Measurements from ENCODE around the gene ASB13. TPM values are rescaled to one million over a fixed set of nuclear protein-coding genes. Genes with fewer than 3 reads are reported as not detected.

Gene ASB13
- total and polyA plus RNA-seq, 2 of the 13 experiments (the other 11 are each of a cell fraction or from before 2014, with no cell fraction given) = 9.3 to 15.4 TPM

GRCh38 chr10:5668429-5668828, 2.0 kb upstream of the ASB13 start (continued):
- TF ChIP-seq ZNF788 (CRISPR knock-in tag; IDR thresholded peaks at IDR 0.05; ENCODE audit: borderline replicate concordance) = no peak
- TF ChIP-seq POGZ (CRISPR knock-in tag; IDR thresholded peaks at IDR 0.05) = no peak
- TF ChIP-seq ZNF275 (CRISPR knock-in tag; IDR thresholded peaks at IDR 0.05; ENCODE audit: borderline replicate concordance) = no peak
- no peak for TF ChIP-seq FOXJ3 (CRISPR knock-in tag; IDR thresholded peaks at IDR 0.05; ENCODE audit: borderline replicate concordance)
- no peak for TF ChIP-seq ZNF547 (CRISPR knock-in tag; IDR thresholded peaks at IDR 0.05)
- no peak for TF ChIP-seq DPF2 (CRISPR knock-in tag; IDR thresholded peaks at IDR 0.05; ENCODE audit: borderline replicate concordance, low read depth)
- TF ChIP-seq NR2C2 (CRISPR knock-in tag; IDR thresholded peaks at IDR 0.05; ENCODE audit: borderline replicate concordance) = no peak
- TF ChIP-seq AKAP8 (CRISPR knock-in tag; IDR thresholded peaks at IDR 0.05) = no peak
- TF ChIP-seq HDAC6 (IDR thresholded peaks at IDR 0.05; ENCODE audit: low read depth, low read length) = no peak
- no peak for TF ChIP-seq THAP7 (CRISPR knock-in tag; IDR thresholded peaks at IDR 0.05)
- TF ChIP-seq ZNF570 (CRISPR knock-in tag; IDR thresholded peaks at IDR 0.05; ENCODE audit: borderline replicate concordance) = no peak
- no peak for TF ChIP-seq ZHX2 (IDR thresholded peaks at IDR 0.05; ENCODE audit: low read depth)
- TF ChIP-seq ZHX2 (CRISPR knock-in tag; IDR thresholded peaks at IDR 0.05; ENCODE audit: borderline replicate concordance) = no peak
- no peak for TF ChIP-seq ZUFSP (CRISPR knock-in tag; IDR thresholded peaks at IDR 0.05; ENCODE audit: borderline replicate concordance)
- TF ChIP-seq ZFP41 (CRISPR knock-in tag; IDR thresholded peaks at IDR 0.05; ENCODE audit: borderline replicate concordance) = no peak
- no peak for TF ChIP-seq TIGD3 (CRISPR knock-in tag; IDR thresholded peaks at IDR 0.05; ENCODE audit: borderline replicate concordance)
